Right lobe of liver (tissue), 6 donors: ENCODE measurements around the gene HTRA3. TPM values are rescaled to one million over a fixed set of nuclear protein-coding genes. Genes with fewer than 3 reads are reported as not detected.

Experiments
- ATAC-seq, 4 donors: fragments of 200-7000 bp; cut with Tn5 transposase; one replicate each; pipeline ENCODE4 v1.9.1; 2020; ENCODE audit warnings: mild to moderate bottlenecking in 4 of 4, moderate library complexity in 4 of 4
- DNase-seq, 3 donors: peaks; one replicate each; pipeline ENCODE4 v3.0.0-alpha.2; 2020
- H3K27ac ChIP-seq, 3 donors: fragments of 200-600 bp; one replicate each; pipeline ENCODE4 v1.8.0; 2022
- H3K27me3 ChIP-seq, 2 donors: fragments of 200-600 bp; one replicate each; pipeline ENCODE4 v1.8.0; 2022
- H3K36me3 ChIP-seq, 4 donors: fragments of 200-600 bp; sonication (generic) in 1 of 4; one replicate each; pipeline versions ENCODE4 v1.5.1 to v1.8.0; 2017 to 2022; ENCODE audit warnings: control low read depth in 1 of 4
- H3K4me1 ChIP-seq, 4 donors: fragments of 200-600 bp; sonication (generic) in 1 of 4; one replicate each; pipeline versions ENCODE4 v1.5.1 to v1.8.0; 2017 to 2022; ENCODE audit warnings: control low read depth in 1 of 4
- H3K4me3 ChIP-seq, 3 donors: fragments of 200-600 bp; one replicate each; pipeline ENCODE4 v1.8.0; 2022
- H3K9me3 ChIP-seq, 4 donors: fragments of 200-600 bp; sonication (generic) in 1 of 4; one replicate each; pipeline versions ENCODE4 v1.5.1 to v1.8.0; 2017 to 2022; ENCODE audit warnings: control low read depth in 1 of 4
- POLR2A ChIP-seq: fragments of 450-650 bp; IDR thresholded peaks from one replicate; pipeline ENCODE4 v1.6.1; 2017; ENCODE audit warnings: antibody characterized with exemption, mild to moderate bottlenecking
- WGBS: methylation state at CpG from one replicate; pipeline ENCODE4 v1.1.6; 2018; ENCODE audit warnings: low coverage, low lambda C conversion rate; ENCODE audit not compliant: insufficient coverage; ENCODE audit errors: missing lambda C conversion rate; 5-methylcytosine and 5-hydroxymethylcytosine counted together
- intact Hi-C, 2 donors: fragments of 100-400 bp; cut with DNase I; formaldehyde crosslinking; loops; one replicate each; pipeline versions ENCODE4 v1.11.2 to v1.14.1; 2022
- total RNA-seq, 6 experiments: library from RNA; depleted of rRNA in 2 of 6; stranded (reverse); fragments of >200 nt in 2 of 6; fragmentation: NEBNext Ultra II Directional in 3 of 6; extraction: Animal tissue kit (Norgen Biotek cat#: 25700) in 3 of 6; gene quantifications; one replicate each; pipeline versions ENCODE4 v1.1.0 to v1.2.4, GENCODE V29; 2016 to 2023
- TF ChIP-seq, protein P1 (sequence below), 4 donors: fragments of 200-600 bp in 3 of 4; fragments of 450-650 bp in 1 of 4; IDR thresholded peaks; one replicate each; pipeline versions ENCODE4 v1.5.1 to v1.8.0; 2016 to 2022; ENCODE audit warnings: antibody characterized with exemption in 4 of 4, mild to moderate bottlenecking in 2 of 4
- donor health status: DM: no; HTN: yes; CAD: no.
- donor health status: DM: no; HTN: no; CAD: no.
- donor health status: DM: no; HTN: no; CAD: no.
- donor health status: DM: no; HTN: yes; CAD: no.
- donor health status: DM: no; HTN: yes; CAD: no.

The HTRA3 gene
- total RNA-seq, 6 experiments from 2014 or later, result 0.32 to 1.6 (median 1.0) TPM

DNA sequence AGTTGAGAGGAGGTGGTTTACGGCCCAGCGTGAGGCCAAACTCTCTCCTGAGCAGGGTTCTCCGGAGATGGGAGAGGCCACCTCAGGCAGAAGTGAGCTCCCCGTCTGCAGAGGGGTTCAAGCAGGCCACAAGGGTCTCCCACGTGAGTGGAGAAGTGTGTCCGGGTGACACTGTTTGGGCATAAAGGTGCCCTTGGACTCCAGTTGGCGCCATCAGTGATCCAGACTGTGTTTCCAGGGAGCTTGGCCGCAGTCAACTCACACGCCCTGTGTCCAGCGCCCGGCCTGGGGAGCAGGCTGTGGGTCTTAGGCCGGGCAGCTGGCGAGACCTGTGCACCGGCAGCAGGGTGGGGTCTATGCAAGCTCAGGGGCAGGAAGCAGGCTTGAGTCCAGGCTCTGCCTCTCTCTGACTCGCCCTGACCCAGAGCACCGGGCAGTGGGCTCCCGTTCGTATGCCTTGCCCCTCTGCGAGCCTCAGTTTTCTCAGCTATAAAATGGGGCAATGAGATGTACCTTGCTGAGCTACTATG is 24.6 kb upstream of the HTRA3 start:
- Histone ChIP-seq H3K4me3 (no peak overlapping the region), H3K36me3 (peaks cover 0 to 9% (median 0%) of the 10 kb centered on the region in 4 donors), H3K4me1 (peaks cover 0 to 29% (median 12%) of the 10 kb centered on the region in 4 donors), H3K27ac (no peak overlapping the region), H3K27me3 (no peaks in the 10 kb centered on the region), H3K9me3 (no peaks in the 10 kb centered on the region)
- intact Hi-C loops, result loop anchor here in 1 of 2 donors (5.0 kb wide), 1 partner anchor 162 kb away; no protein-coding TSS in a partner anchor
- ATAC-seq (no peak), DNase-seq (peak in 2 of 3 donors; percentile 15 to 31)
- no CpG with 5 or more reads among the region's 19 CpGs for WGBS
- TF ChIP-seq, protein P1, sequence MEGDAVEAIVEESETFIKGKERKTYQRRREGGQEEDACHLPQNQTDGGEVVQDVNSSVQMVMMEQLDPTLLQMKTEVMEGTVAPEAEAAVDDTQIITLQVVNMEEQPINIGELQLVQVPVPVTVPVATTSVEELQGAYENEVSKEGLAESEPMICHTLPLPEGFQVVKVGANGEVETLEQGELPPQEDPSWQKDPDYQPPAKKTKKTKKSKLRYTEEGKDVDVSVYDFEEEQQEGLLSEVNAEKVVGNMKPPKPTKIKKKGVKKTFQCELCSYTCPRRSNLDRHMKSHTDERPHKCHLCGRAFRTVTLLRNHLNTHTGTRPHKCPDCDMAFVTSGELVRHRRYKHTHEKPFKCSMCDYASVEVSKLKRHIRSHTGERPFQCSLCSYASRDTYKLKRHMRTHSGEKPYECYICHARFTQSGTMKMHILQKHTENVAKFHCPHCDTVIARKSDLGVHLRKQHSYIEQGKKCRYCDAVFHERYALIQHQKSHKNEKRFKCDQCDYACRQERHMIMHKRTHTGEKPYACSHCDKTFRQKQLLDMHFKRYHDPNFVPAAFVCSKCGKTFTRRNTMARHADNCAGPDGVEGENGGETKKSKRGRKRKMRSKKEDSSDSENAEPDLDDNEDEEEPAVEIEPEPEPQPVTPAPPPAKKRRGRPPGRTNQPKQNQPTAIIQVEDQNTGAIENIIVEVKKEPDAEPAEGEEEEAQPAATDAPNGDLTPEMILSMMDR (IDR thresholded peaks at IDR 0.05), result no peak
- no peak for TF ChIP-seq POLR2A

DNA sequence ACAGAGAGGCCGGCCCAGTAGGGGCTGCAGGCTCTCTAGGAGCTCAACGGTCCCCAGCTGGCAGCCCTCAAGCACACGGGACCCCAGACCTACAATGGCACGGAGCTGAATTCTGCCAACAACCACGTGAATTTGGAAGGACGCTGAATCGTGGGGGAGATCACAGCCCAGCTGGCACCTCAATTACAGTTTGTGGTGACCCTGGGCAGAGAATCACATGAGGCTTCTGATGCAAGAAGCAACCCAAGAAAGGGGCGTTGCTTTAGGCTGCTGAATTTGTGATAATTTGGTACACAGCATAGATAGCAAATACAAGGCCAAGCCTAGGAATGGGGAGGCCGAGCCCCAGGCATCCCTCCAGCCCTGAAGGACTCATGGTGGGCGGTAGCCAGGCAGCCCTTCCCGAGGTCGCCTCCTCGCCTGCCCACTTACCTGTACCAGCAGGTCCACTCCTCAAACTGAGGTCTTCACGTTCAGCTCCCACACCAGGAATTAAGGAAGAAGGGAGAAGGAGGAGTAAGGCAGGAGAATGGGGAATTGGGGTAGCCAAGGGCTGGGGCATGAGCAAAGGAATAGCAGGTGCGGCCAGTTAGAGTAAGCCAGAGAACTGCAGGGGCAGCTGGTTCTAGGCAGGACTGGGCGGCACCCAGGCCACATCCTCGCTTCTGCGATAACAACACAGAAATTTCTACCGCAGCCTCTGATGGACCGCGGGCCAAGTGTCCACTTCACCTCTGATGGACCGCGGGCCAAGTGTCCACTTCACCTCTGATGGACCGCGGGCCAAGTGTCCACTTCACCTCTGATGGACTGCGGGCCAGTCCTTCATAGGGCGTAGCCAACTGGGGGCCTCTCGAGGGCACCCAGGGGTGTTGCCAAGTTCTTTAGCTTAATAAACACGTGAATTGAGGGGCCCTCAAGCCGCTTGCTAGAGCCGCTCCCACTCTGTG is 23.4 kb upstream of the HTRA3 start:
- Histone ChIP-seq H3K27ac (peak overlapping the region in 2 of 3 donors; percentile 48 to 56), H3K36me3 (peaks cover 0 to 4% (median 0%) of the 10 kb centered on the region in 4 donors), H3K4me1 (peaks cover 0 to 29% (median 12%) of the 10 kb centered on the region in 4 donors), H3K4me3 (no peak overlapping the region), H3K9me3 (no peaks in the 10 kb centered on the region), H3K27me3 (no peaks in the 10 kb centered on the region)
- TF ChIP-seq POLR2A, result no peak
- TF ChIP-seq, protein P1 (IDR thresholded peaks at IDR 0.05), result no peak
- intact Hi-C loops, result no loop called here
- 73% methylated on average over 13 of the region's 31 CpGs for WGBS
- DNase-seq, result peak; percentile 15 to 66 (median 62)
- ATAC-seq, result peak in 3 of 4 donors; percentile 5 to 52 (median 35)

DNA sequence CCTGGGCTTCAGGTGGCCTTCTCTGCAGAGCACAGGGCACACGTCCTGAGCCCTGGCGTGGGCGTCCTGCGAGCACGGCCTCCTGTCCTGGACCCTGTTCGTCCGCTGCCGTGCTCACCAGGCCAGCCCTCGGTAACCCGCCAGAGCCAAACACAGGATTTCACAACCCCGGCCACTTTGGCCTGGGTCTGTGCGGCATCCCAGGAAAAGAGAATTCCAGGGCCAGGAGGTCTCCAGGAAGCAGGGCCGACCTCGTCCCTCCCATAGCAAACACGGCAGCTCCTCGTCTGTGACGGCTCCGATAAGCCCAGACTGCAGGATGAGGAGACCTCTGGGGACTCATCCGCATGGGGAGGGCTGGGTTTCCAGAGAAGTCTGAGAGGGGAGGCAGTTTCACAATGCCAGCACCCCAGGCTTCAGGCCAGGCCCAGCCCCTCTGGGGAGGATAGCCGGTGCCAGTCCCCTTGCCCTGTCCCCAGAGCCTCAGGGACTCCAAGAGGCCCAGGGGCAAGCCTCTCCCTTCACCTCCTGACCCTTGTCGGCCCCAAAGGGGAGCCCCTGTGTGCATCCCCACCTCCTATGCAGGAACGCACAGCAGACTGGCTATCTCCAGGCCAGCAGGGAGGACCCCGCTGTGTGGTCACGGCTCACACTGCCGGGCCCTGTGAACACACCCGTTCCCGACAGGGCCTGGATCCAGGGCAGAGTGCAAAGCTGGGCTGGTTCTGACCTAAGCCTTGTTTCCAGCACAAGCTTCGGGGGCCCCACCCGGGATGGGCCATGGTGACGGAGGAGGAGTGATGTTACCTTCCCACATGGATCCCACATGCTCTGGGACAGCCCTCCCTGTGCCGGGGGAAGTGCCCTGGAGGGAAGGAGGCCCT is 22.3 kb upstream of the HTRA3 start:
- Histone ChIP-seq H3K4me3 (no peak overlapping the region), H3K27me3 (no peaks in the 10 kb centered on the region), H3K36me3 (no peaks in the 10 kb centered on the region), H3K27ac (peak overlapping the region; percentile 21 to 56 (median 48)), H3K9me3 (no peaks in the 10 kb centered on the region), H3K4me1 (peaks cover 0 to 29% (median 12%) of the 10 kb centered on the region in 4 donors)
- intact Hi-C loops, result no loop called here
- TF ChIP-seq POLR2A, result no peak
- TF ChIP-seq, protein P1 (IDR thresholded peaks at IDR 0.05), result no peak
- ATAC-seq (peak; percentile 78 to 85 (median 80)), DNase-seq (peak; percentile 79 to 90 (median 87))
- WGBS, result no CpG with 5 or more reads among the region's 31 CpGs

DNA sequence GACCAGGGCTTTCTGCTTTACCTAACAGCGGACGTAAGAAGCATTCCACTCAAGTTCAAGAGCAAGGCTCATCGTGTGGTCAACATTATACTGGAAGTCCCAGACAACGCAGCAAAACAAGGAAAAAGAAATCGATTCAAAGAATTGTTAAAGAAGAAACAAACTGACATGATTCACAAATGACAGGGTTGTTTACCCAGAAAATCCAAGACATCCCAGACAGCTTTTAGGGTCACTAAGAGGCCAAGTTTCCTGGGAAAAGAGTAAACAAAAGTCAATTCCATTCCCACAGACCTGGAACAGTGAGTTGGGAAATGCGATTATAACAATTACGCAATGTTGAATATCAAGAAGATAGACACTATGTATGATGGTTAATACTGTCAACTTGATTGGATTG is 21.5 kb upstream of the HTRA3 start:
- Histone ChIP-seq H3K9me3 (no peaks in the 10 kb centered on the region), H3K4me3 (no peak overlapping the region), H3K36me3 (no peaks in the 10 kb centered on the region), H3K4me1 (peaks cover 0 to 29% (median 12%) of the 10 kb centered on the region in 4 donors), H3K27ac (peak overlapping the region in 2 of 3 donors; percentile 48 to 56), H3K27me3 (no peaks in the 10 kb centered on the region)
- ATAC-seq, result peak in 2 of 4 donors; percentile 5 to 19
- DNase-seq, result no peak
- intact Hi-C loops, result no loop called here
- WGBS, result 68% methylated on average over 7 of the region's 7 CpGs
- TF ChIP-seq POLR2A, result no peak
- TF ChIP-seq, protein P1 (IDR thresholded peaks at IDR 0.05), result no peak
